HepG2 (cell line): ENCODE measurements around the gene CPM. TPM values are rescaled to one million over a fixed set of nuclear protein-coding genes. Genes with fewer than 3 reads are reported as not detected.

Experiments
- CAMTA2 ChIP-seq: sonication (generic); formaldehyde crosslinking; IDR thresholded peaks from 2 replicates; pipeline ENCODE4 v1.4.0; 2020; ENCODE audit warnings: mild to moderate bottlenecking, missing genetic modification reagents, borderline replicate concordance
- CC2D1A ChIP-seq: sonication (generic); formaldehyde crosslinking; IDR thresholded peaks from 2 replicates; pipeline ENCODE4 v1.8.1; 2023; ENCODE audit warnings: mild to moderate bottlenecking, missing genetic modification reagents
- GATAD2A ChIP-seq: IDR thresholded peaks from 2 replicates; pipeline ENCODE4 v1.6.1; 2016
- KAT7 ChIP-seq: IDR thresholded peaks from 2 replicates; pipeline ENCODE4 v1.6.1; 2018; ENCODE audit warnings: borderline replicate concordance, missing compliant biosample characterization
- KMT2B ChIP-seq: IDR thresholded peaks from 2 replicates; pipeline ENCODE4 v1.6.1; 2016; ENCODE audit warnings: missing genetic modification reagents, missing compliant biosample characterization
- MAFG ChIP-seq: sonication (generic); formaldehyde crosslinking; IDR thresholded peaks from 2 replicates; pipeline ENCODE4 v1.5.1; 2020; ENCODE audit warnings: mild to moderate bottlenecking, missing genetic modification reagents
- PATZ1 ChIP-seq: sonication (generic); formaldehyde crosslinking; IDR thresholded peaks from 2 replicates; pipeline ENCODE4 v1.4.0; 2020; ENCODE audit warnings: missing genetic modification reagents
- TFE3 ChIP-seq: IDR thresholded peaks from 2 replicates; pipeline ENCODE4 v1.6.1; 2016
- ZBTB25 ChIP-seq: IDR thresholded peaks from 2 replicates; pipeline ENCODE4 v1.6.1; 2018; ENCODE audit warnings: missing genetic modification reagents
- ZNF124 ChIP-seq: sonication (generic); formaldehyde crosslinking; IDR thresholded peaks from 2 replicates; pipeline ENCODE4 v1.4.0; 2020; ENCODE audit warnings: missing genetic modification reagents
- ZNF646 ChIP-seq: sonication (generic); formaldehyde crosslinking; IDR thresholded peaks from 2 replicates; pipeline ENCODE4 v1.9.0; 2021; ENCODE audit warnings: mild to moderate bottlenecking, missing genetic modification reagents
- ZNF746 ChIP-seq: sonication (generic); formaldehyde crosslinking; IDR thresholded peaks from 2 replicates; pipeline ENCODE4 v1.8.0; 2022; ENCODE audit warnings: mild to moderate bottlenecking, missing genetic modification reagents
- ZNF879 ChIP-seq: sonication (generic); formaldehyde crosslinking; IDR thresholded peaks from 2 replicates; pipeline ENCODE4 v1.8.1; 2023; ENCODE audit warnings: missing genetic modification reagents
- ZSCAN21 ChIP-seq: sonication (generic); formaldehyde crosslinking; IDR thresholded peaks from 2 replicates; pipeline ENCODE4 v1.8.0; 2022; ENCODE audit warnings: mild to moderate bottlenecking, missing genetic modification reagents, moderate library complexity, borderline replicate concordance
- polyA plus RNA-seq, 8 experiments: library from polyadenylated mRNA; depleted of rRNA in 3 of 8; stranded (reverse) in 7 of 8; unstranded in 1 of 8; fragments of >200 nt; fragmentation: Illumina TruSeq in 4 of 8; extraction: Trizol in 4 of 8; gene quantifications; 2 replicates each; pipeline versions ENCODE4 v1.2.1 to v1.2.3, GENCODE V29; 2011 to 2016; ENCODE audit warnings: low read depth in 4 of 8, missing spikeins in 1 of 8, mixed read lengths in 1 of 8; ENCODE audit not compliant: insufficient read depth in 1 of 8
- total RNA-seq, 5 experiments: library from RNA; depleted of rRNA; stranded (reverse); fragments of >200 nt; fragmentation: Illumina TruSeq; extraction: Trizol; gene quantifications; 2 replicates each; pipeline ENCODE4 v1.2.3, GENCODE V29; 2016; ENCODE audit warnings: low read depth in 1 of 5
- TF ChIP-seq, protein P1 (sequence below): sonication (generic); formaldehyde crosslinking; IDR thresholded peaks from 2 replicates; pipeline ENCODE4 v1.4.0; 2020; ENCODE audit warnings: missing genetic modification reagents

CPM gene
- total and polyA plus RNA-seq, 2 of the 13 experiments (the other 11 are each of a cell fraction or from before 2014, with no cell fraction given) = not detected

DNA sequence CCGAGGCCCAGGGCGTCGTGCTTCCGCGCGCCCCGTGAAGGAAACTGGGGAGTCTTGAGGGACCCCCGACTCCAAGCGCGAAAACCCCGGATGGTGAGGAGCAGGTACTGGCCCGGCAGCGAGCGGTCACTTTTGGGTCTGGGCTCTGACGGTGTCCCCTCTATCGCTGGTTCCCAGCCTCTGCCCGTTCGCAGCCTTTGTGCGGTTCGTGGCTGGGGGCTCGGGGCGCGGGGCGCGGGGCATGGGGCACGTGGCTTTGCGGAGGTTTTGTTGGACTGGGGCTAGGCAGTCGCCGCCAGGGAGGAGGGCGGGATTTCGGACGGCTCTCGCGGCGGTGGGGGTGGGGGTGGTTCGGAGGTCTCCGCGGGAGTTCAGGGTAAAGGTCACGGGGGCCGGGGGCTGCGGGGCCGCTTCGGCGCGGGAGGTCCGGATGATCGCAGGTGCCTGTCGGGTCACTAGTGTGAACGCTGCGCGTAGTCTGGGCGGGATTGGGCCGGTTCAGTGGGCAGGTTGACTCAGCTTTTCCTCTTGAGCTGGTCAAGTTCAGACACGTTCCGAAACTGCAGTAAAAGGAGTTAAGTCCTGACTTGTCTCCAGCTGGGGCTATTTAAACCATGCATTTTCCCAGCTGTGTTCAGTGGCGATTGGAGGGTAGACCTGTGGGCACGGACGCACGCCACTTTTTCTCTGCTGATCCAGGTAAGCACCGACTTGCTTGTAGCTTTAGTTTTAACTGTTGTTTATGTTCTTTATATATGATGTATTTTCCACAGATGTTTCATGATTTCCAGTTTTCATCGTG lies 124.4 kb downstream of the CPM start (continued):
- TF ChIP-seq PATZ1 (CRISPR knock-in tag) (peak; percentile 98), CAMTA2 (CRISPR knock-in tag) (0 out of 2 replicates have a peak, but pooled peaks have one; percentile 19), ZNF124 (CRISPR knock-in tag) (peak; percentile 53; the same call in 1 of the 2 replicates), TFE3 (CRISPR knock-in tag) (peak; percentile 51; the same call in 1 of the 2 replicates), ZBTB25 (CRISPR knock-in tag) (peak; percentile 60; the same call in 1 of the 2 replicates), CC2D1A (CRISPR knock-in tag) (peak; percentile 59; the same call in 1 of the 2 replicates), KMT2B (0 out of 2 replicates have a peak, but pooled peaks have one; percentile 41), MAFG (CRISPR knock-in tag) (peak; percentile 89), KAT7 (CRISPR knock-in tag) (peak; percentile 26; the same call in 1 of the 2 replicates), ZSCAN21 (no peak; the same call in 1 of the 2 replicates), ZNF879 (CRISPR knock-in tag) (peak; percentile 45; the same call in 1 of the 2 replicates), ZNF646 (CRISPR knock-in tag) (0 out of 2 replicates have a peak, but pooled peaks have one; percentile 33), ZNF746 (CRISPR knock-in tag) (peak; percentile 60; the same call in 1 of the 2 replicates), GATAD2A (CRISPR knock-in tag) (peak; percentile 72)
- TF ChIP-seq, protein P1, sequence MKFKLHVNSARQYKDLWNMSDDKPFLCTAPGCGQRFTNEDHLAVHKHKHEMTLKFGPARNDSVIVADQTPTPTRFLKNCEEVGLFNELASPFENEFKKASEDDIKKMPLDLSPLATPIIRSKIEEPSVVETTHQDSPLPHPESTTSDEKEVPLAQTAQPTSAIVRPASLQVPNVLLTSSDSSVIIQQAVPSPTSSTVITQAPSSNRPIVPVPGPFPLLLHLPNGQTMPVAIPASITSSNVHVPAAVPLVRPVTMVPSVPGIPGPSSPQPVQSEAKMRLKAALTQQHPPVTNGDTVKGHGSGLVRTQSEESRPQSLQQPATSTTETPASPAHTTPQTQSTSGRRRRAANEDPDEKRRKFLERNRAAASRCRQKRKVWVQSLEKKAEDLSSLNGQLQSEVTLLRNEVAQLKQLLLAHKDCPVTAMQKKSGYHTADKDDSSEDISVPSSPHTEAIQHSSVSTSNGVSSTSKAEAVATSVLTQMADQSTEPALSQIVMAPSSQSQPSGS (CRISPR knock-in tag) = peak; percentile 35; the same call in 1 of the 2 replicates
